Neural crest cell (in vitro differentiated cells): ENCODE data around the gene KRTAP5-10. TPM values are rescaled to one million over a fixed set of nuclear protein-coding genes. Genes with fewer than 3 reads are reported as not detected.
"Not testable (repeated sequence)": the region's sequence is repeated elsewhere in the genome, so short reads cannot be mapped to it uniquely, and the experiment has no call there.

ENCODE experiments used
- DNase-seq: peaks from one replicate; pipeline ENCODE4 v3.0.0; 2021; ENCODE audit warnings: low read depth, mixed read lengths, low spot score
- H3K27ac Mint-ChIP-seq: one replicate; pipeline ENCODE4 v1.8.0; 2021; ENCODE audit warnings: mild to moderate bottlenecking, mixed read lengths; ENCODE audit not compliant: unreplicated experiment
- H3K27me3 Mint-ChIP-seq: 2 replicates; pipeline ENCODE4 v1.8.0; 2021; ENCODE audit warnings: low read depth, mild to moderate bottlenecking, mixed read lengths
- H3K36me3 Mint-ChIP-seq: 2 replicates; pipeline ENCODE4 v1.8.0; 2021; ENCODE audit warnings: low read depth, mild to moderate bottlenecking, mixed read lengths
- H3K4me1 Mint-ChIP-seq: 2 replicates; pipeline ENCODE4 v1.8.0; 2021; ENCODE audit warnings: mixed read lengths
- H3K4me3 Mint-ChIP-seq: one replicate; pipeline ENCODE4 v1.8.0; 2021; ENCODE audit warnings: mild to moderate bottlenecking, mixed read lengths
- H3K9me3 Mint-ChIP-seq: 2 replicates; pipeline ENCODE4 v1.8.0; 2021; ENCODE audit warnings: mixed read lengths
- total RNA-seq: library from RNA; stranded (reverse); gene quantifications from 2 replicates; pipeline ENCODE4 v1.2.1, GENCODE V29; 2021
- TF ChIP-seq, protein P1 (sequence below): fragments of 200-600 bp; sonication (generic); conservative IDR thresholded peaks from 2 replicates; pipeline ENCODE4 v1.5.0; 2021; ENCODE audit warnings: antibody characterized with exemption, mild to moderate bottlenecking

Gene KRTAP5-10
- total RNA-seq, 1 donor from 2014 or later: not detected

GRCh38 chr11:71589546-71589920 lies 24.2 kb downstream of the KRTAP5-10 start:
- not testable (repeated sequence) for H3K9me3 Mint-ChIP-seq, H3K4me3 Mint-ChIP-seq, H3K27ac Mint-ChIP-seq, H3K36me3 Mint-ChIP-seq, H3K27me3 Mint-ChIP-seq, DNase-seq
- peaks cover 33% of the 10 kb centered on the region for H3K4me1 Mint-ChIP-seq

DNA sequence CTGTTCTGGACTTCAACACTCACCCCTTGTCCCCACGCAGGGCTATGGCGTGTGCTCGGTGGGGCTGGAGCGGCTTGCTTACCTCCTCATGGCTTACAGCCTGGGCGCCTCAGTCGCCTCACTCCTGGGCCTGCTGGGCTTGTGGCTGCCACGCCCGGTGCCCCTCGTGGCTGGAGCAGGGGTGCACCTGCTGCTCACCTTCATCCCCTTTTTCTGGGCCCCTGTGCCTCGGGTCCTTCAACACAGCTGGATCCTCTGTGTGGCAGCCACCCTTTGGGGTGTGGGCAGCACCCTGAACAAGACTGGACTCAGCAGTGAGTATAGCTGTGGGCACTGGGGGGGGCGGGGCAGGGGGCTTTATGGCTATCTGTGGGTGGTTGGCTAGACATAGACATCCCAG lies 37.9 kb downstream of the KRTAP5-10 start:
- peaks cover 73% of the 10 kb centered on the region for H3K27me3 Mint-ChIP-seq
- not testable (repeated sequence) for DNase-seq, H3K4me3 Mint-ChIP-seq, H3K36me3 Mint-ChIP-seq, H3K27ac Mint-ChIP-seq, H3K4me1 Mint-ChIP-seq, H3K9me3 Mint-ChIP-seq

- Mint-ChIP-seq H3K27me3 (peaks cover 76% of the 10 kb centered on the region), H3K4me3 (peak overlapping the region; percentile 49)
- not testable (repeated sequence) for H3K4me1 Mint-ChIP-seq, H3K9me3 Mint-ChIP-seq, H3K36me3 Mint-ChIP-seq, H3K27ac Mint-ChIP-seq
- peak; percentile 24 for DNase-seq
- TF ChIP-seq, protein P1, sequence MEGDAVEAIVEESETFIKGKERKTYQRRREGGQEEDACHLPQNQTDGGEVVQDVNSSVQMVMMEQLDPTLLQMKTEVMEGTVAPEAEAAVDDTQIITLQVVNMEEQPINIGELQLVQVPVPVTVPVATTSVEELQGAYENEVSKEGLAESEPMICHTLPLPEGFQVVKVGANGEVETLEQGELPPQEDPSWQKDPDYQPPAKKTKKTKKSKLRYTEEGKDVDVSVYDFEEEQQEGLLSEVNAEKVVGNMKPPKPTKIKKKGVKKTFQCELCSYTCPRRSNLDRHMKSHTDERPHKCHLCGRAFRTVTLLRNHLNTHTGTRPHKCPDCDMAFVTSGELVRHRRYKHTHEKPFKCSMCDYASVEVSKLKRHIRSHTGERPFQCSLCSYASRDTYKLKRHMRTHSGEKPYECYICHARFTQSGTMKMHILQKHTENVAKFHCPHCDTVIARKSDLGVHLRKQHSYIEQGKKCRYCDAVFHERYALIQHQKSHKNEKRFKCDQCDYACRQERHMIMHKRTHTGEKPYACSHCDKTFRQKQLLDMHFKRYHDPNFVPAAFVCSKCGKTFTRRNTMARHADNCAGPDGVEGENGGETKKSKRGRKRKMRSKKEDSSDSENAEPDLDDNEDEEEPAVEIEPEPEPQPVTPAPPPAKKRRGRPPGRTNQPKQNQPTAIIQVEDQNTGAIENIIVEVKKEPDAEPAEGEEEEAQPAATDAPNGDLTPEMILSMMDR: peak; percentile 70
These were observed 39.6 kb downstream of the KRTAP5-10 start for GRCh38 chr11:71604798-71605488.

DNA sequence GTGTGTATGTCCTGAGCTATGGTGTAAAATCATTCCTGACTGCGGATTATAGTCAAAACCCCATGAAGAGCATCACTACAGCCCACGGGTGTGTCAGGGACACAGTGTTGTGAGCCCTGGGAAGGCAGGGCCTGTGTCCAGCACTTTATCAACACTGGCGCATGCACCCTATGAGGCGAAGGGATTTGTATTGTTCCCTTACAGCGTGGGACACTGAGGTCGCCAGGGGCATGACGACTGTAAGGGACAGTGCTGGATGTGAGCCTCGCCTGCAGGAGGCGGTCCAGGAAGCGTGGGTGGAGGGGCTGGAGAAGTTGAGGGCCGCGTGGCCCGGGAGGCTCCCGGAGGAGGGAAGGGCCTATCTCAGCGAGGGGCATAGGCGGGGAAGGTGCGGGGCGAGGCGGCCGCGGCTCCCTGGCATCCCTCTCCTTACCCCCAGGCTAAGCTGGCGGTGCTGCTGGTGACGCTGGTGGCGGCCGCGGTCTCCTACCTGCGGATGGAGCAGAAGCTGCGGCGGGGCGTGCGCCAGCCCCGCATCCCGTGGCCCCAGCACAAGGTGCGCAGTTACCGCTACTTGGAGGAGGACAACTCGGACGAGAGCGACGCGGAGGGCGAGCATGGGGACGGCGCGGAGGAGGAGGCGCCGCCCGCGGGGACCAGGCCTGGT lies 41.6 kb downstream of the KRTAP5-10 start:
- not testable (repeated sequence) for DNase-seq, H3K9me3 Mint-ChIP-seq, H3K36me3 Mint-ChIP-seq
- Mint-ChIP-seq H3K27ac (peak overlapping the region; percentile 72), H3K27me3 (peaks cover 74% of the 10 kb centered on the region), H3K4me3 (peak overlapping the region; percentile 84), H3K4me1 (peaks cover 10% of the 10 kb centered on the region)

- not testable (repeated sequence) for H3K36me3 Mint-ChIP-seq, H3K27ac Mint-ChIP-seq, H3K9me3 Mint-ChIP-seq, DNase-seq
- Mint-ChIP-seq H3K4me1 (peaks cover 14% of the 10 kb centered on the region), H3K4me3 (peak overlapping the region; percentile 49), H3K27me3 (peaks cover 68% of the 10 kb centered on the region)
These were observed 42.3 kb downstream of the KRTAP5-10 start for GRCh38 chr11:71607520-71608216.

- not testable (repeated sequence) for DNase-seq, H3K9me3 Mint-ChIP-seq, H3K27ac Mint-ChIP-seq, H3K36me3 Mint-ChIP-seq, H3K4me3 Mint-ChIP-seq
- Mint-ChIP-seq H3K4me1 (peaks cover 20% of the 10 kb centered on the region), H3K27me3 (peaks cover 68% of the 10 kb centered on the region)
These were observed 42.9 kb downstream of the KRTAP5-10 start for GRCh38 chr11:71608272-71608671.

GRCh38 chr11:71611218-71611910 lies 46.0 kb downstream of the KRTAP5-10 start:
- H3K36me3 Mint-ChIP-seq, H3K4me3 Mint-ChIP-seq, H3K27ac Mint-ChIP-seq, DNase-seq, H3K9me3 Mint-ChIP-seq: not testable (repeated sequence)
- peaks cover 38% of the 10 kb centered on the region for H3K4me1 Mint-ChIP-seq
- peaks cover 41% of the 10 kb centered on the region for H3K27me3 Mint-ChIP-seq

DNA sequence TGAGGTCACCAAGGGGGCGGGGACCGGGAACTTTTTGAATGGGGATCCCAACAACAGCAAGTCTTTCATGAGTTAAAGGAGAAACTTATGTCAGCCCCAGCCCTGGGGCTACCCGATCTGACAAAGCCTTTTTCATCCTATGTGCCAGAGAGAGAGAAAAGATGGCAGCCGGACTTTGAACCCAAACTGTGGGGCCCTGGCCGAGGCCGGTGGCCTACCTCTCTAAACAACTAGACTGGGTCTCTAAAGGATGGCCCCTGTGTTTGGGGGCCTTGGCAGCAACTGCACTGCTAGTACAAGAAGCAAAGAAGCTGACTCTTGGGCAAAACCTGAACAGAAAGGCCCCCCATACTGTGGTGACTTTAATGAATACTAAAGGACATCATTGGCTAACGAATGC lies 48.6 kb downstream of the KRTAP5-10 start:
- H3K27me3 Mint-ChIP-seq: peaks cover 21% of the 10 kb centered on the region
- peak overlapping the region; percentile 94 for H3K27ac Mint-ChIP-seq
- H3K36me3 Mint-ChIP-seq, H3K9me3 Mint-ChIP-seq: not testable (repeated sequence)
- DNase-seq: peak; percentile 26
- H3K4me3 Mint-ChIP-seq: peak overlapping the region; percentile 48
- H3K4me1 Mint-ChIP-seq: peaks cover 33% of the 10 kb centered on the region

- not testable (repeated sequence) for H3K9me3 Mint-ChIP-seq, DNase-seq, H3K36me3 Mint-ChIP-seq, H3K4me3 Mint-ChIP-seq
- Mint-ChIP-seq H3K4me1 (peaks cover 33% of the 10 kb centered on the region), H3K27me3 (peaks cover 16% of the 10 kb centered on the region), H3K27ac (peak overlapping the region; percentile 94)
These were observed 49.1 kb downstream of the KRTAP5-10 start for GRCh38 chr11:71614366-71614917.

DNA sequence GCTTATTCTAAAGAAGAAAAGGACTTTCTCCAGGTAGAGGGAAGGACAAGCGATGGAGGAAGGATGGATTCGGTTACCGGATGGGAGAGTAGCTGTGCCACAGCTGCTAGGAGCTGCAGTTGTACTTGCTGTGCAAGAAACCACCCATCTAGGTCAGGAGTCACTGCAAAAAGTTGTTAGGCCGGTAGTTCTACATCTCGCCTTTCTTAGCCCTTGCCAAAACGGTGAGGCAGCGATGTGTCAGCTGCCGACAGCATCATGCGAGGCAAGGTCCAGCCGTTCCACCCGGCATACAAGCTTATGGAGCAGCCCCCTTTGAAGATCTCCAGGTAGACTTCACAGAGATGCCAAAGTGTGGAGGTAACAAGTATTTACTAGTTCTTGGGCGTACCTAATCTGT lies 49.6 kb downstream of the KRTAP5-10 start:
- H3K27me3 Mint-ChIP-seq: peaks cover 12% of the 10 kb centered on the region
- H3K27ac Mint-ChIP-seq, H3K36me3 Mint-ChIP-seq, H3K9me3 Mint-ChIP-seq, H3K4me3 Mint-ChIP-seq, DNase-seq: not testable (repeated sequence)
- H3K4me1 Mint-ChIP-seq: peaks cover 33% of the 10 kb centered on the region
